ENCODE measurements around the gene BCAS2.

Gene BCAS2

DNA sequence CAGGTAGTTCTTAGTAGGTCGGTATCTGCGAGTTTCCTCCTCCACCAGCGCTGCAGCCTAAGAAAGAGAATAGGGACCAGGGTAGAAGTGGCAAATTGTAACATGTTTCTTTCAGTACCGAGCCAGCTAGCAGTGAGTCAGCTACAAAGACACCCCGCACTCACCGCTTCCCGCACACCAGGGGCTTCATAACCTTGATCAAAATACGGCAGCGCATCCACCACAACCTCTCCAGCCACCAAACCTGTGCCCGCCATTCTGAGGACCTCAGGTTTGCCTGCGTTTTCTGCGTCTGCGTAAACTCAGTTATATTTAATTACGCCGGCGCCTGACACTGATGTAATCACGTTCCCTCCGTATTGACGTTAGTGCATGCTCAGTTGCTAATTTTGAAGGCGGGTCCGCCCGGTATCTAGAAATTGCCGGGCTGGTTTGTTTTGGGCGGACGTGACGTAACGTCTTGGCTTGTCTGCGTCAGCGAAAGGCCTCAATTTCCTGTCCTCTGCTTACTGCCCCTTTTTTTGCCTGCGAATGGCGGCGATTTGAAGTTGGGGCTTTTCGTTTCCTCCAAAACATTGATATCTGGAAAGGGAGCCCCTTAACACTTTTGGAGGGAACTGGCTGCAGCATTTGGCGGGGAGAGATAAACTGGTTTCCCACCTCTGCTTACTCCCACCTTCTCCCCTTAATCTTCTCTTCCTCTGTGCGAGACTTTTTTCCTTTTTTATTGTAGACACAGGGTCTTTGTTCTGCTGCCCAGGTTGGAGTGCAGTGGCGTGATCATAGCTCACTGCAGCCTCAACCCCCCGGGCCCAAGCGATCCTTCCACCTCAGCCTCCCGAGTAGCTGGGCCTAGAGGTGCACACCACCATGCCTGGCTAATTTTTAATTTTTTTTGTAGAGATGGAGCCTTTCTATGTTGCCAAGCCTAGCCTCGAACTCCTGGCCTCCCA is at the start of gene BCAS2:
BCAS2 (minus strand) TSS at position 281 of the 953 bp plus-strand sequence; CDS start at position 257, 24 bp downstream.
- no peaks in the 10 kb centered on the region for H3K9me3 ChIP-seq (ENCODE audit: control insufficient read depth, insufficient read depth, low read length)
- peaks cover 2% of the 10 kb centered on the region for H3K36me3 ChIP-seq (ENCODE audit: control insufficient read depth, insufficient read depth, low read length)
- peak within 1 kb of the TSS; percentile 98 for H3K4me3 ChIP-seq (ENCODE audit: low read depth, low read length)
- H3K27me3 ChIP-seq (ENCODE audit: control insufficient read depth, insufficient read depth, low read length) = no peaks in the 10 kb centered on the region
- no peaks in the 10 kb centered on the region for H3K4me1 ChIP-seq (ENCODE audit: control insufficient read depth, insufficient read depth, low read length)
- peak within 1 kb of the TSS; percentile 99 for H3K9ac ChIP-seq (ENCODE audit: low read depth, low read length)

DNA sequence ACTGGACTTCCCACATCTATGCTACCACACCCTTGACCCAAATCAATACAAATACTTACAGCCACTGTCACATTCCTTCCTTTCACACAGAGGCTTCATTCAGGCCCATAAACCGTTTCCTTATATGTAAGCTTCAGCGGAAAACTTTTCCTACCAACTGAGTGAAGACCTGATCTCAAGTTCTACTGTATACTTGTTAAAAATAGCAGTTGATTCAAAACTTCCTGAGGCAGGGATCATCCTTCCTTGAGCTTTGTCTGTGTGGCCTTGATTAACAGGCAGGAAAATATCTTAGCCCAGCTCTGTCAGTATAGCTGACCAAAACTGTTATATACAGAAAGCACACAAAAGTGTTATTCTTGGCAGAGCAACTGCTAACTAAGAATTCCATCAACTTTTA is 45.7 kb upstream of the BCAS2 start:
- Histone ChIP-seq H3K9ac (ENCODE audit: low read depth, low read length) (no peak overlapping the region), H3K4me1 (ENCODE audit: control insufficient read depth, insufficient read depth, low read length) (no peaks in the 10 kb centered on the region), H3K36me3 (ENCODE audit: control insufficient read depth, insufficient read depth, low read length) (no peaks in the 10 kb centered on the region), H3K27me3 (ENCODE audit: control insufficient read depth, insufficient read depth, low read length) (no peaks in the 10 kb centered on the region), H3K9me3 (ENCODE audit: control insufficient read depth, insufficient read depth, low read length) (no peaks in the 10 kb centered on the region), H3K4me3 (ENCODE audit: low read depth, low read length) (no peak overlapping the region)

DNA sequence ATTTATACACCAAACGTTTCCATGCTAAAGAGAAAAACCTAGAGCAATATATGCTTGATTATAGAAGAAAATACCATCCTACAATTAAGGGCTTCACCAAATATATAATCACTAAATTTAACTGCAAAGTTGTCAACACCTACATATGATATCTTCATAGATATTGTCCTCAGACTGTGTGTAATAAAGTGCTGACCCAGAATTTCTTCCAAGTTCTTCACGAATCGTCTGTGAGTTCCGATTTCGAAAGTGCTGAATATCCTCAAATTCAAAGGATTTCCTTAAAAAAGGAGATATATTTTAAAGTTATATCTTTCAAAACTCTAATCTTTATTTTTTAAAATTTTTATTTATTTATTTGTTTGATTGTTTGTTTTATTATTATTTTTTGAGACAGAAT is 41.9 kb upstream of the BCAS2 start:
- H3K9me3 ChIP-seq (ENCODE audit: control insufficient read depth, insufficient read depth, low read length) = no peaks in the 10 kb centered on the region
- no peaks in the 10 kb centered on the region for H3K36me3 ChIP-seq (ENCODE audit: control insufficient read depth, insufficient read depth, low read length)
- H3K4me3 ChIP-seq (ENCODE audit: low read depth, low read length) = no peak overlapping the region
- H3K27me3 ChIP-seq (ENCODE audit: control insufficient read depth, insufficient read depth, low read length) = no peaks in the 10 kb centered on the region
- H3K9ac ChIP-seq (ENCODE audit: low read depth, low read length) = no peak overlapping the region
- no peaks in the 10 kb centered on the region for H3K4me1 ChIP-seq (ENCODE audit: control insufficient read depth, insufficient read depth, low read length)

GRCh38 chr1:114620419-114620818 is 39.0 kb upstream of the BCAS2 start:
- Histone ChIP-seq H3K4me3 (ENCODE audit: low read depth, low read length) (no peak overlapping the region), H3K27me3 (ENCODE audit: control insufficient read depth, insufficient read depth, low read length) (no peaks in the 10 kb centered on the region), H3K4me1 (ENCODE audit: control insufficient read depth, insufficient read depth, low read length) (no peaks in the 10 kb centered on the region), H3K9ac (ENCODE audit: low read depth, low read length) (no peak overlapping the region), H3K36me3 (ENCODE audit: control insufficient read depth, insufficient read depth, low read length) (no peaks in the 10 kb centered on the region), H3K9me3 (ENCODE audit: control insufficient read depth, insufficient read depth, low read length) (no peaks in the 10 kb centered on the region)

DNA sequence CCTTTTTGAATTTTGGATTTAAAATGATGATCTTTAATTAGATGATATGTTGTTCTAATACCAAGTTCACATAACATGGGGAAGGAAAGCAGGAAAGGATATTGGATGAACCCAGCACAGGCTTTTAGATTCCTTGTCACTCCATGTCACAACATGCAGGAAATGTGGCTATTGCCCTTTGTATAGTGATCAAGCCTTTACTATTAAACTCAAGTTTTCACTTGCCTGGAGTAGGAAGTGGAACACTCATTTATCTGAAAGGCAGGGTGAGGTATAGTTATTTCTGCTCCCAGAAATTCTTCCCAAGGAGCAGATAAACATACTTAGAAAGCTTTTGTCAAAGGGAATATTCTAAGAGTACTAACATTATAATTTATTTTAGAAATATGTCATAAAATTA is 37.2 kb upstream of the BCAS2 start:
- no peaks in the 10 kb centered on the region for H3K27me3 ChIP-seq (ENCODE audit: control insufficient read depth, insufficient read depth, low read length)
- H3K4me1 ChIP-seq (ENCODE audit: control insufficient read depth, insufficient read depth, low read length) = no peaks in the 10 kb centered on the region
- no peaks in the 10 kb centered on the region for H3K36me3 ChIP-seq (ENCODE audit: control insufficient read depth, insufficient read depth, low read length)
- no peak overlapping the region for H3K4me3 ChIP-seq (ENCODE audit: low read depth, low read length)
- no peak overlapping the region for H3K9ac ChIP-seq (ENCODE audit: low read depth, low read length)
- H3K9me3 ChIP-seq (ENCODE audit: control insufficient read depth, insufficient read depth, low read length) = no peaks in the 10 kb centered on the region

DNA sequence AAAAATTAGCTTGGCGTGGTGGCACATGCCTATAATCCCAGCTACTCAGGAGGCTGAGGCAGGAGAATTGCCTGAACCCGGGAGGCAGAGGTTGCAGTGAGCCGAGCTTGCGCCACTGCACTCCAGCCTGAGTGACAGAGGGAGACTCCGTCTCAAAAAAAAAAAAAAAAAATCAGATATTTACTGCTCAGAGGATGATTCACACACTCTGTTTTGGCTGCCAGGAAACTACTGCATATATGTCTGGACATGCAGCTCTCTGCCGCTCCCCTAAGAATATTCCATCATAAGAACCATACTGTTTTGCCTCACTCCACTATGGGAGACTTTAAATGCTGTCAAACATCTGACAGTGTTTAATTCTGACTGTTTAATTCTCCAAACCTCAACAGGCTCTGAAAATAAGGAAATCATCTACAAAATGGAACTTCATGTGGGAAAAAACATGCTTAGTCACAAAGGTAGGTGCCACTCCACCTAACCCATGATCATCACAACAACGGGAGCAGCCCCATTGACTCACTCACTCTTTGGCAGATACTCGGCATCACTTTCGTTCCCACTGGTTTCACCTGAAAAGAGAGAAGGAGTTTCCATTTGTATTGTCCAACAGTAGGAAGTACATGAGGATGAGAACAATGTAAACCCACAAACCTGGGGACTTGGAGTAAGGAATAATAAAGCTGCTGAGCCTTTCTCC is 29.3 kb upstream of the BCAS2 start:
- Histone ChIP-seq H3K4me3 (ENCODE audit: low read depth, low read length) (no peak overlapping the region), H3K27me3 (ENCODE audit: control insufficient read depth, insufficient read depth, low read length) (no peaks in the 10 kb centered on the region), H3K9me3 (ENCODE audit: control insufficient read depth, insufficient read depth, low read length) (no peaks in the 10 kb centered on the region), H3K4me1 (ENCODE audit: control insufficient read depth, insufficient read depth, low read length) (no peaks in the 10 kb centered on the region), H3K9ac (ENCODE audit: low read depth, low read length) (no peak overlapping the region), H3K36me3 (ENCODE audit: control insufficient read depth, insufficient read depth, low read length) (no peaks in the 10 kb centered on the region)

DNA sequence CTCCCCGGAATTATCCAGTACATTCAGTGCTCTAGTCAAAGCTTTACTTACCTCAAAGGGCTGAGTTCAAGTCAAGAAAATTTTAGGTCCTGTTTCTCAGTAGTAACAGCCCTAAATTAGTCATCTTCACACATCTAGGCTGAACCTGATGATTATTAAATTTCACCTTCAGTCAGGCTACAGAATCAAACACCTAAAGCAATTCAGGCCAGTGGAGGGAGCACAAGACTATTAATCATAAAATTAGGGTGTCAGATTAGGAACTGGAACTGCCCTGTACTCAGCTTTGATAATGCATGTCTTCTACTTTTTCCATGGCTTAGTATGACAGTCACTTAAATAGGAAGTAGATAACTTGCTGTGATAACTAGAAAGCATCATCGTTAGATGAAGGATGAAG is 28.4 kb upstream of the BCAS2 start:
- no peaks in the 10 kb centered on the region for H3K36me3 ChIP-seq (ENCODE audit: control insufficient read depth, insufficient read depth, low read length)
- no peak overlapping the region for H3K9ac ChIP-seq (ENCODE audit: low read depth, low read length)
- H3K4me3 ChIP-seq (ENCODE audit: low read depth, low read length) = no peak overlapping the region
- H3K4me1 ChIP-seq (ENCODE audit: control insufficient read depth, insufficient read depth, low read length) = no peaks in the 10 kb centered on the region
- no peaks in the 10 kb centered on the region for H3K27me3 ChIP-seq (ENCODE audit: control insufficient read depth, insufficient read depth, low read length)
- no peaks in the 10 kb centered on the region for H3K9me3 ChIP-seq (ENCODE audit: control insufficient read depth, insufficient read depth, low read length)

DNA sequence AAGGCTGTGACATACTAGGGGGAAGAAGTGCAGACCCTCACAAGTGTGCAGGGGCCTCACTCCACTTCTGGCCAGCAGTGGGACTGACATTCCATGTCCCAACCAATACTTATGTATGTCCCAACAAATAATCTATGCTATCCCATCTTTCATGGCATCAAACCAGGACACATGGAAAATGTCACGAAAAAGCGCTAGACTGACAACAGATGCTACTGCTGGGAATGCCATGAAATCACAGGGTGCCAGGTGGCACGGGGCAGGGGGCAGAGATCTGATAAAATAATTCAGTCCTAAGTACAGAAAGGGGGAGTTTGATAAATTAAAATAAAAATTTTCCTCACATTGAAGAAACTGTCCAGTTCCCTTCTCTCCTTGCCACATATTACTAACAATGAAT is 27.6 kb upstream of the BCAS2 start:
- Histone ChIP-seq H3K27me3 (ENCODE audit: control insufficient read depth, insufficient read depth, low read length) (no peaks in the 10 kb centered on the region), H3K9ac (ENCODE audit: low read depth, low read length) (no peak overlapping the region), H3K9me3 (ENCODE audit: control insufficient read depth, insufficient read depth, low read length) (no peaks in the 10 kb centered on the region), H3K4me1 (ENCODE audit: control insufficient read depth, insufficient read depth, low read length) (no peaks in the 10 kb centered on the region), H3K36me3 (ENCODE audit: control insufficient read depth, insufficient read depth, low read length) (no peaks in the 10 kb centered on the region), H3K4me3 (ENCODE audit: low read depth, low read length) (no peak overlapping the region)

- H3K4me1 ChIP-seq (ENCODE audit: control insufficient read depth, insufficient read depth, low read length) = no peaks in the 10 kb centered on the region
- H3K9ac ChIP-seq (ENCODE audit: low read depth, low read length) = no peak overlapping the region
- no peaks in the 10 kb centered on the region for H3K36me3 ChIP-seq (ENCODE audit: control insufficient read depth, insufficient read depth, low read length)
- H3K27me3 ChIP-seq (ENCODE audit: control insufficient read depth, insufficient read depth, low read length) = no peaks in the 10 kb centered on the region
- no peaks in the 10 kb centered on the region for H3K9me3 ChIP-seq (ENCODE audit: control insufficient read depth, insufficient read depth, low read length)
- H3K4me3 ChIP-seq (ENCODE audit: low read depth, low read length) = no peak overlapping the region
Observed at GRCh38 chr1:114607223-114607622, 25.8 kb upstream of the BCAS2 start.

GRCh38 chr1:114597949-114598348 is 16.5 kb upstream of the BCAS2 start:
- no peaks in the 10 kb centered on the region for H3K27me3 ChIP-seq (ENCODE audit: control insufficient read depth, insufficient read depth, low read length)
- no peaks in the 10 kb centered on the region for H3K36me3 ChIP-seq (ENCODE audit: control insufficient read depth, insufficient read depth, low read length)
- H3K9ac ChIP-seq (ENCODE audit: low read depth, low read length) = no peak overlapping the region
- H3K9me3 ChIP-seq (ENCODE audit: control insufficient read depth, insufficient read depth, low read length) = no peaks in the 10 kb centered on the region
- H3K4me3 ChIP-seq (ENCODE audit: low read depth, low read length) = no peak overlapping the region
- H3K4me1 ChIP-seq (ENCODE audit: control insufficient read depth, insufficient read depth, low read length) = no peaks in the 10 kb centered on the region

- Histone ChIP-seq H3K36me3 (ENCODE audit: control insufficient read depth, insufficient read depth, low read length) (no peaks in the 10 kb centered on the region), H3K27me3 (ENCODE audit: control insufficient read depth, insufficient read depth, low read length) (no peaks in the 10 kb centered on the region), H3K4me1 (ENCODE audit: control insufficient read depth, insufficient read depth, low read length) (no peaks in the 10 kb centered on the region), H3K9ac (ENCODE audit: low read depth, low read length) (no peak overlapping the region), H3K9me3 (ENCODE audit: control insufficient read depth, insufficient read depth, low read length) (no peaks in the 10 kb centered on the region), H3K4me3 (ENCODE audit: low read depth, low read length) (no peak overlapping the region)
Observed at GRCh38 chr1:114595602-114596001, 14.2 kb upstream of the BCAS2 start.

GRCh38 chr1:114594046-114594445 is 12.6 kb upstream of the BCAS2 start:
- H3K9me3 ChIP-seq (ENCODE audit: control insufficient read depth, insufficient read depth, low read length) = no peaks in the 10 kb centered on the region
- no peaks in the 10 kb centered on the region for H3K4me1 ChIP-seq (ENCODE audit: control insufficient read depth, insufficient read depth, low read length)
- H3K27me3 ChIP-seq (ENCODE audit: control insufficient read depth, insufficient read depth, low read length) = no peaks in the 10 kb centered on the region
- H3K4me3 ChIP-seq (ENCODE audit: low read depth, low read length) = no peak overlapping the region
- no peak overlapping the region for H3K9ac ChIP-seq (ENCODE audit: low read depth, low read length)
- H3K36me3 ChIP-seq (ENCODE audit: control insufficient read depth, insufficient read depth, low read length) = no peaks in the 10 kb centered on the region
